H1 (cell line): ENCODE measurements around the gene RNF113B. TPM values are rescaled to one million over a fixed set of nuclear protein-coding genes. Genes with fewer than 3 reads are reported as not detected.

Experiments
- polyA plus RNA-seq, 7 experiments: library from polyadenylated mRNA; depleted of rRNA in 3 of 7; stranded (reverse) in 5 of 7; unstranded in 2 of 7; fragments of >200 nt in 5 of 7; fragments of 200-250 nt in 2 of 7; gene quantifications; 1 replicate in 5 of 7; 2 replicates in 1 of 7; 4 replicates in 1 of 7; pipeline versions ENCODE4 v1.2.1 to v1.2.3, GENCODE V29; 2011 to 2013; ENCODE audit warnings: missing spikeins in 2 of 7, mixed read lengths in 2 of 7
- total RNA-seq: library from RNA; stranded (reverse); fragmentation: NEBNext Ultra II Directional; extraction: Animal tissue kit (Norgen Biotek cat#: 25700); gene quantifications from 2 replicates; pipeline ENCODE4 v1.2.1, GENCODE V29; 2021
- TF ChIP-seq, protein P1 (sequence below): fragments of 300-600 bp; sonication (generic); IDR thresholded peaks from 2 replicates; pipeline ENCODE4 v1.7.1; 2012; ENCODE audit warnings: low read length, moderate library complexity, mild to moderate bottlenecking, inconsistent platforms; ENCODE audit not compliant: insufficient replicate concordance

Gene RNF113B
- total and polyA plus RNA-seq, 2 of the 8 experiments (the other 6 are each of a cell fraction or from before 2014, with no cell fraction given) = not detected

DNA sequence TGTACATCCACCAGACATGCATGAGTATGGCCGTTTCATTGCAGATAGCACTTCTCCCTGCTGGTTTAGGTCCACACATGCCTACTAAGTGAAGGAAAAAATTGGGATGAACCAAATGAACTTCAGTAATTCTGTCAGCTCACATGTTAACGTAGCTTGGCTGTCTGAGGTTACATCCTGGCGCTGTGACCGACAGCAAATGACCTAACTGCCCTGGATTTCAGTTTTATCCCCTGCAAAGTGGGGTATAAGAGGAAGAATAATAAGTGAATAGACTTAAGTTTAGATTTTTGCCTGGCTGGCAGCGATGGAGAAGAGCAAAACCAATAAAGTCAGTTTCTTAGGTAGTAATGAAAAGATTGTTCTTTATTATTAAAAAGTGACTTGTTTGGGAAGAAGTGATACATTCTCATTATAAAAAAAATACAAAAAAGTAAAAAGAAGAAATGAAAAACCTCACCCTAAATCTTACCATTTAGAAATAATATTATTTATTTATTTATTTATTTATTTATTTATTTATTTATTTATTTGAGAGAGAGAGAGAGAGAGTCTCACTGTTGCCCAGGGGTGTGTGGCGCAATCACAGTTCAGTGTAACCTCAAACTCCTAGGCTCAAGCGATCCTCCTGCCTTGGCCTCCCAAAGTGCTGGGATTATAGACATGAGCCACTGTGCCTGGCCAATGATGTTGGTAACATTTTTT is 4.2 kb upstream of the RNF113B start (continued):
- TF ChIP-seq, protein P1, sequence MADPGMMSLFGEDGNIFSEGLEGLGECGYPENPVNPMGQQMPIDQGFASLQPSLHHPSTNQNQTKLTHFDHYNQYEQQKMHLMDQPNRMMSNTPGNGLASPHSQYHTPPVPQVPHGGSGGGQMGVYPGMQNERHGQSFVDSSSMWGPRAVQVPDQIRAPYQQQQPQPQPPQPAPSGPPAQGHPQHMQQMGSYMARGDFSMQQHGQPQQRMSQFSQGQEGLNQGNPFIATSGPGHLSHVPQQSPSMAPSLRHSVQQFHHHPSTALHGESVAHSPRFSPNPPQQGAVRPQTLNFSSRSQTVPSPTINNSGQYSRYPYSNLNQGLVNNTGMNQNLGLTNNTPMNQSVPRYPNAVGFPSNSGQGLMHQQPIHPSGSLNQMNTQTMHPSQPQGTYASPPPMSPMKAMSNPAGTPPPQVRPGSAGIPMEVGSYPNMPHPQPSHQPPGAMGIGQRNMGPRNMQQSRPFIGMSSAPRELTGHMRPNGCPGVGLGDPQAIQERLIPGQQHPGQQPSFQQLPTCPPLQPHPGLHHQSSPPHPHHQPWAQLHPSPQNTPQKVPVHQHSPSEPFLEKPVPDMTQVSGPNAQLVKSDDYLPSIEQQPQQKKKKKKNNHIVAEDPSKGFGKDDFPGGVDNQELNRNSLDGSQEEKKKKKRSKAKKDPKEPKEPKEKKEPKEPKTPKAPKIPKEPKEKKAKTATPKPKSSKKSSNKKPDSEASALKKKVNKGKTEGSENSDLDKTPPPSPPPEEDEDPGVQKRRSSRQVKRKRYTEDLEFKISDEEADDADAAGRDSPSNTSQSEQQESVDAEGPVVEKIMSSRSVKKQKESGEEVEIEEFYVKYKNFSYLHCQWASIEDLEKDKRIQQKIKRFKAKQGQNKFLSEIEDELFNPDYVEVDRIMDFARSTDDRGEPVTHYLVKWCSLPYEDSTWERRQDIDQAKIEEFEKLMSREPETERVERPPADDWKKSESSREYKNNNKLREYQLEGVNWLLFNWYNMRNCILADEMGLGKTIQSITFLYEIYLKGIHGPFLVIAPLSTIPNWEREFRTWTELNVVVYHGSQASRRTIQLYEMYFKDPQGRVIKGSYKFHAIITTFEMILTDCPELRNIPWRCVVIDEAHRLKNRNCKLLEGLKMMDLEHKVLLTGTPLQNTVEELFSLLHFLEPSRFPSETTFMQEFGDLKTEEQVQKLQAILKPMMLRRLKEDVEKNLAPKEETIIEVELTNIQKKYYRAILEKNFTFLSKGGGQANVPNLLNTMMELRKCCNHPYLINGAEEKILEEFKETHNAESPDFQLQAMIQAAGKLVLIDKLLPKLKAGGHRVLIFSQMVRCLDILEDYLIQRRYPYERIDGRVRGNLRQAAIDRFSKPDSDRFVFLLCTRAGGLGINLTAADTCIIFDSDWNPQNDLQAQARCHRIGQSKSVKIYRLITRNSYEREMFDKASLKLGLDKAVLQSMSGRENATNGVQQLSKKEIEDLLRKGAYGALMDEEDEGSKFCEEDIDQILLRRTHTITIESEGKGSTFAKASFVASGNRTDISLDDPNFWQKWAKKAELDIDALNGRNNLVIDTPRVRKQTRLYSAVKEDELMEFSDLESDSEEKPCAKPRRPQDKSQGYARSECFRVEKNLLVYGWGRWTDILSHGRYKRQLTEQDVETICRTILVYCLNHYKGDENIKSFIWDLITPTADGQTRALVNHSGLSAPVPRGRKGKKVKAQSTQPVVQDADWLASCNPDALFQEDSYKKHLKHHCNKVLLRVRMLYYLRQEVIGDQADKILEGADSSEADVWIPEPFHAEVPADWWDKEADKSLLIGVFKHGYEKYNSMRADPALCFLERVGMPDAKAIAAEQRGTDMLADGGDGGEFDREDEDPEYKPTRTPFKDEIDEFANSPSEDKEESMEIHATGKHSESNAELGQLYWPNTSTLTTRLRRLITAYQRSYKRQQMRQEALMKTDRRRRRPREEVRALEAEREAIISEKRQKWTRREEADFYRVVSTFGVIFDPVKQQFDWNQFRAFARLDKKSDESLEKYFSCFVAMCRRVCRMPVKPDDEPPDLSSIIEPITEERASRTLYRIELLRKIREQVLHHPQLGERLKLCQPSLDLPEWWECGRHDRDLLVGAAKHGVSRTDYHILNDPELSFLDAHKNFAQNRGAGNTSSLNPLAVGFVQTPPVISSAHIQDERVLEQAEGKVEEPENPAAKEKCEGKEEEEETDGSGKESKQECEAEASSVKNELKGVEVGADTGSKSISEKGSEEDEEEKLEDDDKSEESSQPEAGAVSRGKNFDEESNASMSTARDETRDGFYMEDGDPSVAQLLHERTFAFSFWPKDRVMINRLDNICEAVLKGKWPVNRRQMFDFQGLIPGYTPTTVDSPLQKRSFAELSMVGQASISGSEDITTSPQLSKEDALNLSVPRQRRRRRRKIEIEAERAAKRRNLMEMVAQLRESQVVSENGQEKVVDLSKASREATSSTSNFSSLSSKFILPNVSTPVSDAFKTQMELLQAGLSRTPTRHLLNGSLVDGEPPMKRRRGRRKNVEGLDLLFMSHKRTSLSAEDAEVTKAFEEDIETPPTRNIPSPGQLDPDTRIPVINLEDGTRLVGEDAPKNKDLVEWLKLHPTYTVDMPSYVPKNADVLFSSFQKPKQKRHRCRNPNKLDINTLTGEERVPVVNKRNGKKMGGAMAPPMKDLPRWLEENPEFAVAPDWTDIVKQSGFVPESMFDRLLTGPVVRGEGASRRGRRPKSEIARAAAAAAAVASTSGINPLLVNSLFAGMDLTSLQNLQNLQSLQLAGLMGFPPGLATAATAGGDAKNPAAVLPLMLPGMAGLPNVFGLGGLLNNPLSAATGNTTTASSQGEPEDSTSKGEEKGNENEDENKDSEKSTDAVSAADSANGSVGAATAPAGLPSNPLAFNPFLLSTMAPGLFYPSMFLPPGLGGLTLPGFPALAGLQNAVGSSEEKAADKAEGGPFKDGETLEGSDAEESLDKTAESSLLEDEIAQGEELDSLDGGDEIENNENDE = no peak
- TF ChIP-seq, all 59 proteins: peak for 0
